ENCODE data around the gene NME9.

GRCh38 chr3:138257986-138258385 is 71.7 kb downstream of the NME9 start:
- no peak for TF ChIP-seq CTCF (IDR thresholded peaks at IDR 0.05)
- no peak for TF ChIP-seq IRF1 (CRISPR knock-in tag; IDR thresholded peaks at IDR 0.05)
- no peak for TF ChIP-seq STAT6 (CRISPR knock-in tag; conservative IDR thresholded peaks at IDR 0.05; ENCODE audit: low read depth)
- no peak for TF ChIP-seq ZNF425 (CRISPR knock-in tag; conservative IDR thresholded peaks at IDR 0.05)
- no peak for TF ChIP-seq ZBTB21 (CRISPR knock-in tag; IDR thresholded peaks at IDR 0.05; ENCODE audit: borderline replicate concordance)
- TF ChIP-seq NFE2L1 (CRISPR knock-in tag; IDR thresholded peaks at IDR 0.05): no peak
- no peak for TF ChIP-seq NR3C1 (CRISPR knock-in tag; conservative IDR thresholded peaks at IDR 0.05; ENCODE audit: low read depth)
- no peak for TF ChIP-seq ESRRA (CRISPR knock-in tag; IDR thresholded peaks at IDR 0.05; ENCODE audit: borderline replicate concordance)
